Measurements from ENCODE around the gene ORMDL3.
"Not testable (repeated sequence)": the region's sequence is repeated elsewhere in the genome, so short reads cannot be mapped to it uniquely, and the experiment has no call there.

The ORMDL3 gene

GRCh38 chr17:39894681-39895376 is 32.6 kb downstream of the ORMDL3 start:
- CTCF ChIA-PET, result interaction anchor here (0.9 to 3.8 kb wide), 8 partner anchors 9 to 272 kb away, joined by 3 to 16 read pairs (median 4); no protein-coding TSS in a partner anchor
- no peak for DNase-seq (ENCODE audit: extremely low spot score)
- no peak for TF ChIP-seq CTCF (IDR thresholded peaks at IDR 0.05; ENCODE audit: control extremely low read depth, extremely low read depth, low read depth, missing control alignments)
- POLR2A ChIA-PET, result no interaction called here

- DNase-seq (ENCODE audit: extremely low spot score), result no peak
- ChIA-PET CTCF (interaction anchor here (1.2 to 1.4 kb wide), 3 partner anchors 8 to 138 kb away, joined by 3 to 5 read pairs (median 4); no protein-coding TSS in a partner anchor), POLR2A (no interaction called here)
Measured at GRCh38 chr17:39889200-39889599, 38.2 kb downstream of the ORMDL3 start.

GRCh38 chr17:39887078-39887477 is 40.3 kb downstream of the ORMDL3 start:
- TF ChIP-seq CTCF (IDR thresholded peaks at IDR 0.05; ENCODE audit: control extremely low read depth, extremely low read depth, low read depth, missing control alignments), result no peak
- ChIA-PET CTCF (interaction anchor here (0.6 to 1.2 kb wide), 4 partner anchors 9 to 141 kb away, joined by 3 to 4 read pairs (median 3); no protein-coding TSS in a partner anchor), POLR2A (no interaction called here)
- no peak for DNase-seq (ENCODE audit: extremely low spot score)

More at GRCh38 chr17:39889200-39889599, 38.2 kb downstream of the ORMDL3 start:
- TF ChIP-seq CTCF (IDR thresholded peaks at IDR 0.05; ENCODE audit: control extremely low read depth, extremely low read depth, low read depth, missing control alignments), result no peak

- POLR2A ChIA-PET; DNase-seq (ENCODE audit: extremely low spot score): not testable (repeated sequence)
- CTCF ChIA-PET, result interaction anchor here (1.2 kb wide), 1 partner anchor 142 kb away, joined by 3 read pairs; no protein-coding TSS in a partner anchor
Measured at GRCh38 chr17:39886102-39886501, 41.3 kb downstream of the ORMDL3 start.

GRCh38 chr17:39872751-39873150 is 54.6 kb downstream of the ORMDL3 start:
- ChIA-PET POLR2A (no interaction called here), CTCF (interaction anchor here (1.0 to 2.4 kb wide), 11 partner anchors 12 to 251 kb away, joined by 3 to 11 read pairs (median 4); partner anchors contain the start of gene PSMD3)
- DNase-seq (ENCODE audit: extremely low spot score), result no peak
- TF ChIP-seq CTCF (IDR thresholded peaks at IDR 0.05; ENCODE audit: control extremely low read depth, extremely low read depth, low read depth, missing control alignments), result peak; percentile 19

GRCh38 chr17:39871801-39872200 is 55.6 kb downstream of the ORMDL3 start:
- DNase-seq (ENCODE audit: extremely low spot score), result no peak
- ChIA-PET POLR2A (no interaction called here), CTCF (interaction anchor here (1.1 to 2.4 kb wide), 9 partner anchors 13 to 250 kb away, joined by 3 to 11 read pairs (median 4); partner anchors contain the start of gene PSMD3)
- no peak for TF ChIP-seq CTCF (IDR thresholded peaks at IDR 0.05; ENCODE audit: control extremely low read depth, extremely low read depth, low read depth, missing control alignments)
